NB4 (cell line): ENCODE data around the gene SLC13A4.
"Not testable (repeated sequence)": the region's sequence is repeated elsewhere in the genome, so short reads cannot be mapped to it uniquely, and the experiment has no call there.

Source experiments
- DNase-seq: peaks from one replicate; pipeline ENCODE4 v3.0.0; 2010; ENCODE audit warnings: low read depth
- H3K4me3 ChIP-seq: one replicate; pipeline ENCODE4 v1.5.1; 2011; ENCODE audit warnings: mild to moderate bottlenecking, low read depth, low read length, moderate library complexity
- CTCF ChIP-seq: IDR thresholded peaks from one replicate; pipeline ENCODE4 v1.5.1; 2012; ENCODE audit warnings: low read depth, low read length
- MAX ChIP-seq: IDR thresholded peaks from 2 replicates; pipeline ENCODE4 v1.6.1; 2011; ENCODE audit warnings: low read depth, low read length
- MYC ChIP-seq: IDR thresholded peaks from 2 replicates; pipeline ENCODE4 v1.6.1; 2011; ENCODE audit warnings: low read depth, low read length
- POLR2A ChIP-seq: IDR thresholded peaks from 2 replicates; pipeline ENCODE4 v1.6.1; 2011; ENCODE audit warnings: mild to moderate bottlenecking; ENCODE audit not compliant: insufficient read length; ENCODE audit errors: extremely low read depth

The SLC13A4 gene

GRCh38 chr7:135728136-135728669, at the start of gene SLC13A4:
Gene SLC13A4, minus strand, starts transcription at chr7:135728186. Its CDS starts 690 bp downstream, at chr7:135727496.
- TF ChIP-seq POLR2A: no peak
- TF ChIP-seq CTCF: no peak
- no peak for TF ChIP-seq MAX
- no peak for TF ChIP-seq MYC
- H3K4me3 ChIP-seq: no peak within 1 kb of the TSS
- no peak for DNase-seq

- H3K4me3 ChIP-seq, DNase-seq: not testable (repeated sequence)
Measured at GRCh38 chr7:135775915-135776314, 47.9 kb upstream of the SLC13A4 start.

- no peak for DNase-seq
- TF ChIP-seq MAX: no peak
- no peak for TF ChIP-seq POLR2A
- TF ChIP-seq MYC: no peak
- TF ChIP-seq CTCF: no peak
- no peak overlapping the region for H3K4me3 ChIP-seq
Measured at GRCh38 chr7:135775230-135775629, 47.2 kb upstream of the SLC13A4 start.

GRCh38 chr7:135774284-135774683, 46.3 kb upstream of the SLC13A4 start:
- DNase-seq: no peak
- no peak overlapping the region for H3K4me3 ChIP-seq
- TF ChIP-seq MYC (no peak), MAX (peak; percentile 14; the same call in 1 of the 2 replicates), CTCF (no peak), POLR2A (no peak)

- no peak overlapping the region for H3K4me3 ChIP-seq
- TF ChIP-seq MYC (no peak), POLR2A (no peak)
- DNase-seq: no peak
Measured at GRCh38 chr7:135773464-135773863, 45.5 kb upstream of the SLC13A4 start.

- TF ChIP-seq POLR2A (no peak), CTCF (no peak), MYC (no peak), MAX (no peak)
- no peak for DNase-seq
- H3K4me3 ChIP-seq: no peak overlapping the region
Measured at GRCh38 chr7:135772639-135773222, 44.7 kb upstream of the SLC13A4 start.

- DNase-seq: peak; percentile 89
- H3K4me3 ChIP-seq: no peak overlapping the region
- TF ChIP-seq MYC (peak; percentile 37), CTCF (no peak), MAX (0 out of 2 replicates have a peak, but pooled peaks have one; percentile 6)
Measured at GRCh38 chr7:135771961-135772638, 44.1 kb upstream of the SLC13A4 start.
